Epithelial cell of esophagus (primary cell): Measurements from ENCODE around the gene FBLIM1.

Source experiments
- DNase-seq: peaks from one replicate; pipeline ENCODE4 v3.0.0; 2010; ENCODE audit warnings: low read depth
- H3K4me3 ChIP-seq: 2 replicates; pipeline ENCODE4 v1.5.1; 2011; ENCODE audit warnings: mild to moderate bottlenecking, low read length, control low read depth
- TF ChIP-seq, protein P1 (sequence below): IDR thresholded peaks from 2 replicates; pipeline ENCODE4 v1.5.1; 2011; ENCODE audit warnings: low read depth, mild to moderate bottlenecking, low read length, control low read depth, inconsistent platforms; ENCODE audit not compliant: insufficient read depth; ENCODE audit errors: missing control alignments

The FBLIM1 gene

DNA sequence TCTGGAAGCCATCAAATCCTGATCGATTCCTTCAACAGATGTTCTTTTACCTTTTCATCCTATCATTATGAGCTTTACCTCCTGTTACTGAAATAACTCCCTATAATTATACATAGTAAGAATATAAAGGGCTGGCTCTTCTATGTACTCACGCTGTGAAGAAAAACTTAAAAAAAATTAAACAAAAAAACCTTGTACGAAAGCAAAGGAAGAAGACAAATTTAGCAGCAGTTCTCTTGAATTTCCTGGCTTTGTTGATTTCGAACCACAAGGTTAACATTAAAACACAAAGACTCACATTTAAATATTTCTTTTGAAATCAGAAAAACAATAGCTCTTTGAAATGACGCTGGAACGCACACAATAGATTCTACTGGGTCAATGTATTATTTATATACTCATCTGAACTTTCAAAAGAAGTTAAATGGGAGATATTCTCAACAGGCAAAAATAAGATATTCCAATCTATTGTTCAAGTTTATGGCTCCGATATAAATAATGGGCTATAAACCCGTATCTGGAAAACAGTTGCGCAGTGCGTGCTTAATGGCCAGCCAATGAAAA is 75.3 kb downstream of the FBLIM1 start:
- H3K4me3 ChIP-seq, result peak overlapping the region; percentile 87
- TF ChIP-seq, protein P1, sequence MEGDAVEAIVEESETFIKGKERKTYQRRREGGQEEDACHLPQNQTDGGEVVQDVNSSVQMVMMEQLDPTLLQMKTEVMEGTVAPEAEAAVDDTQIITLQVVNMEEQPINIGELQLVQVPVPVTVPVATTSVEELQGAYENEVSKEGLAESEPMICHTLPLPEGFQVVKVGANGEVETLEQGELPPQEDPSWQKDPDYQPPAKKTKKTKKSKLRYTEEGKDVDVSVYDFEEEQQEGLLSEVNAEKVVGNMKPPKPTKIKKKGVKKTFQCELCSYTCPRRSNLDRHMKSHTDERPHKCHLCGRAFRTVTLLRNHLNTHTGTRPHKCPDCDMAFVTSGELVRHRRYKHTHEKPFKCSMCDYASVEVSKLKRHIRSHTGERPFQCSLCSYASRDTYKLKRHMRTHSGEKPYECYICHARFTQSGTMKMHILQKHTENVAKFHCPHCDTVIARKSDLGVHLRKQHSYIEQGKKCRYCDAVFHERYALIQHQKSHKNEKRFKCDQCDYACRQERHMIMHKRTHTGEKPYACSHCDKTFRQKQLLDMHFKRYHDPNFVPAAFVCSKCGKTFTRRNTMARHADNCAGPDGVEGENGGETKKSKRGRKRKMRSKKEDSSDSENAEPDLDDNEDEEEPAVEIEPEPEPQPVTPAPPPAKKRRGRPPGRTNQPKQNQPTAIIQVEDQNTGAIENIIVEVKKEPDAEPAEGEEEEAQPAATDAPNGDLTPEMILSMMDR, result no peak
- no peak for DNase-seq

DNA sequence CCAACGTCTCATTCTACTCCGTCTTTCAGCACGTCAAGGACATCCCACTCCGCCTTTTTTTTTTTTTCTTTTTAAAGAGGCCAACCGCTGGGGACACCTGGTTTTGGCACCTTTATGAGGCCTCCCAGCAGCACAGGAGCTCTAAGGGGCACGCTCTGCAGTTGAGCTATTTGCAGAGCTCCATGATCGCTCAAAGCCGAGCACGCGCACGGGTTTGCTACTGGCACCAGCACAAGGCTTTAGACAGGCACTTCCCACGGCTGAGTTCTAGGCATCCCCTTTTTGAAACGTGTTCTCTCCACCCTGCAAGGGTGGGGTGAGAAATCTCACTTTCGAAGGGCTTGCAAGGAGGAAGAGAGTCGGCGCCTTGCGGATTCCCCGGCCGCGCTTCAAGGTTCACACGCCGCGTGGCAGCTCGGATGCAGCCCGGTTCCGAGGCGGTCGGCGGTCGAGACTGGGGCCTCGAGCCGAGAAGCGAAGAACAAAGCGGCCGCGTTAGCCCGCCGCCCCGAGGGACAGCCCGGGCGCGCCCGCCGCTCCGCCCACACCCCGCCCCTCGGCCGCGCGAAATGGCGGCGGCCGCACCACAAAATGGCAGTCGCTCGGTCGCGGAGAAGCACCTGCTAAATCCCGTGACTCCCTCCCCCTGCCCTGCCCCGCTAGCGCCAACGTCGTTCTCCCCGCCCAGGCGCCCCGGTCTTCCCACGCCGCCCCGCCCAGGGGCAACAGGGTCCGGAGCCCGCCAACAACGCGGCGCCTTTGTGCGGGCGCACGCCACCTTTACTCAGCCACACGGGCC is 76.0 kb downstream of the FBLIM1 start:
- TF ChIP-seq, protein P1, result no peak
- peak; percentile 92 for DNase-seq
- peak overlapping the region; percentile 87 for H3K4me3 ChIP-seq

DNA sequence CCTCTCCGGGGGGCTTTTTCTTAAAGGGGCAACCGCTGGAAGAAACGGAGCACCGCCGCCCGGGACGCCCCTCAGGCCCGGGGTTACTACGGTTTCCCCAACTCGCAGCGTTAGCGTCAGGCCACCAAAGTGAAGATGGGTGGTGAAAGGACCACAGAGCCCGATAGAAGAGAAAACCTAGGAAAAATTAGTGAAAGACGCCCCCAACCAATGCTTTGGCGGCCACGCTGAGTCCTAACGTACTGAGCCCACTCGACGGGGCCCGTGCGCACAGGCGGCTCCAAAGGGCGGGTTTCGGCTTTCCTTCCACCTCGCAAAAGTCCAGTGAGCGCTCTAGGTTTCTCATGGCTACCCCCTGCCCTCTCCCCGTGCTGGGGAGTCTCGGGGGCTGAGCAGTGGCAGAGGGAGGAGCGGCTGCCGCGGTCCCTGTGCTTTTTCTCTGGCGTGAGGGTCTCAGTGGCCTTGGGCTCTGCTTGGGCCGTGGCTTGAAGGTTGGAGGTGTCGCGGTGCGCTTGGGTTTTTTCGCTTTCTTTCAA is 76.7 kb downstream of the FBLIM1 start:
- DNase-seq, result peak; percentile 30
- TF ChIP-seq, protein P1, result no peak

DNA sequence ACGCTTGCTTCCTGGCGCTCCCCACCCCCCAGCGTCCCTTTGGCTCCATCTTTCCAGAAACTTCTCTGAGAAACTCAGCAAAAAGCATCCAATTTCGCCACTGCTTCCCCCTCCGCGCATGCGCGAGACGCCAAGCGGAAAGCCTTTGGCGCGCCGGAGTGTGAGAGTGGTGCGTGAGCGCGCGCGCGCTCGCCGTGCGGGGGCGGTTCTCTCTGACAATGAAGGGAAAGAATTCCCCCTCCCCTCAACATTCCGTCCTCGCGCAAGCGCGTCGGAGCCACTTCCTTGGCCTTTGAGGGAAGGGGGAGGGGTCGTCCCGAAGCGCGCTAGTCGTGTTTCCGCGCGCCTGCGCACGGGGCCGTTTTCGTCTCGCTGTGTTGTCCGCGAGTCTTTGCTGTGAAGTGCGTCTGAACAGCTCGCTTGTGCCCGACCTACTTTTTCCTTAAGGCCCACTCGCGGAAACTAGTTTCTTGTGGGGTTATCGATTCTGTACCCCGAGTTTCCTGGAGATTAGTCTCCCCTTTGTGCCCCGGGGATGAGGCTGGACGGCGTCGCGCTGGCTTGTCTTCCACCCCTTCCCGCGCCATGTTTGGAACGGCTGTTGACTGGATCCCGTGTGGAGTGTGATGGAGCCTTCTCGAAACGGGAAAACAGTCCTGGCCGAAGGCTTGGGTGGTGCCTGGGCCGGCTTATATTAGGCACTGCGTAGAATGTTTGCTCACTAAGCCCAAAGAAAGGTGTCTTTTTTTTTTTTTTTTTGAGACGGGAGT is 77.3 kb downstream of the FBLIM1 start:
- H3K4me3 ChIP-seq, result peak overlapping the region; percentile 87
- TF ChIP-seq, protein P1, result no peak
- DNase-seq, result peak; percentile 99

More for the DNA sequence above, 76.7 kb downstream of the FBLIM1 start:
- H3K4me3 ChIP-seq, result peak overlapping the region; percentile 87
